ENCODE data around the gene FAM124A.

FAM124A gene

GRCh38 chr13:51246418-51247277, 24.4 kb downstream of the FAM124A start:
- H3K4me1 ChIP-seq (ENCODE audit: control insufficient read depth, insufficient read depth, low read length, poor library complexity, severe bottlenecking): no peaks in the 10 kb centered on the region
- no peak overlapping the region for H3K27ac ChIP-seq (ENCODE audit: insufficient read depth, low read length, poor library complexity, severe bottlenecking)
- H3K4me3 ChIP-seq (ENCODE audit: insufficient read depth, low read depth, low read length, poor library complexity, severe bottlenecking): no peak overlapping the region
- H3K36me3 ChIP-seq (ENCODE audit: control insufficient read depth, insufficient read depth, low read length): no peaks in the 10 kb centered on the region
- no peaks in the 10 kb centered on the region for H3K9me3 ChIP-seq (ENCODE audit: control insufficient read depth, low read length)
- DNase-seq: no peak
- H3K27me3 ChIP-seq (replicated peaks; ENCODE audit: control insufficient read depth, insufficient read depth, low read length, poor library complexity, severe bottlenecking): no peaks in the 10 kb centered on the region

- Histone ChIP-seq H3K4me1 (ENCODE audit: control insufficient read depth, insufficient read depth, low read length, poor library complexity, severe bottlenecking) (no peaks in the 10 kb centered on the region), H3K9me3 (ENCODE audit: control insufficient read depth, low read length) (no peaks in the 10 kb centered on the region), H3K27ac (ENCODE audit: insufficient read depth, low read length, poor library complexity, severe bottlenecking) (no peak overlapping the region), H3K4me3 (ENCODE audit: insufficient read depth, low read depth, low read length, poor library complexity, severe bottlenecking) (no peak overlapping the region), H3K36me3 (ENCODE audit: control insufficient read depth, insufficient read depth, low read length) (no peaks in the 10 kb centered on the region), H3K27me3 (replicated peaks; ENCODE audit: control insufficient read depth, insufficient read depth, low read length, poor library complexity, severe bottlenecking) (no peaks in the 10 kb centered on the region)
- no peak for DNase-seq
Measured at GRCh38 chr13:51249255-51249654, 27.1 kb downstream of the FAM124A start.

DNA sequence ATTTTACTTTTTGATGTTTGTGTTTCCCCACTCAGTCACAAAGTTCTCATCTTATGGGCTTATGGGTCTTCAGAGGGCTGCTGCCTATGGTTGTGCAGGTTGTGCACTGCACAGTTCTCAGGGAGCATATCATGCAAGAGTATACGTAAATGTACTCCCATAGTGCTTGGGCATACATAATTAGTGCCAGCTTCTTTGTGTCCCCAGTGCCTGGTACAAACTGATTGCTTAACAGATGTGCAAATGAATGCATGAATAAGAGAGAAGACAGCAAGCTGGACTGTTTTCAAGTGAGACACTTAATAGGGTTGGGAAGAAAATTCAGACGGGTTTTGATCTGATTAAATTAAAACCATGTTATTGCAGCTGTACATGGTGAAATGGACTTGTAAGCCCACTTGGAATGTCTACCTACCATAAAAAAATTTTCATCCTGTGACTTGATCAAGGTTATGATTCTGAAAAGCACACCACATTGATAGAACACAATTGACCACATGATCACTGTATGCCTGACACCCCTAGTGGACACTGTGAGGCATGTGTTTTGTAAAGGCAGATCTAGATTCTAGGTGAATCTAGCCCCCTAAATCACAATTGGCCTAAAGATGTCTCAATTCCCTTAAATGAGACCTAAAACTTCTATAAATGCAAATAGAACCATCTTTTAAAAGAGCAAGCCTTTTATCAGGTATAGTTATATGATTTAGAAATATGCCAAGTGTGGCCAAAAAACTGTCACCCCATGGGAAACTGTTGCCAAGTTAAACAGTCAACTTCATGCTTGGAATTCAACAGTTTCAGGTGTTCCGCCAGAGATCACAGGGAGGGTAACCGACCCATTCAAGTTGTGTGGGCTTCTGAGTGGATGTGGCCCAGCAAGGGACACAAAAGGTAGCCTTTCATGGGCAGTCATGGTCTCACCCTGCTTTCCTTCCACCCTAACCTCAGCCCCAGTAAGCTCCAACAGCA, 27.9 kb downstream of the FAM124A start:
- Histone ChIP-seq H3K4me3 (ENCODE audit: insufficient read depth, low read depth, low read length, poor library complexity, severe bottlenecking) (no peak overlapping the region), H3K27ac (ENCODE audit: insufficient read depth, low read length, poor library complexity, severe bottlenecking) (no peak overlapping the region), H3K27me3 (replicated peaks; ENCODE audit: control insufficient read depth, insufficient read depth, low read length, poor library complexity, severe bottlenecking) (no peaks in the 10 kb centered on the region), H3K36me3 (ENCODE audit: control insufficient read depth, insufficient read depth, low read length) (no peaks in the 10 kb centered on the region), H3K9me3 (ENCODE audit: control insufficient read depth, low read length) (no peaks in the 10 kb centered on the region), H3K4me1 (ENCODE audit: control insufficient read depth, insufficient read depth, low read length, poor library complexity, severe bottlenecking) (no peaks in the 10 kb centered on the region)
- DNase-seq: no peak

- no peaks in the 10 kb centered on the region for H3K27me3 ChIP-seq (replicated peaks; ENCODE audit: control insufficient read depth, insufficient read depth, low read length, poor library complexity, severe bottlenecking)
- DNase-seq: no peak
- H3K4me1 ChIP-seq (ENCODE audit: control insufficient read depth, insufficient read depth, low read length, poor library complexity, severe bottlenecking): no peaks in the 10 kb centered on the region
- H3K4me3 ChIP-seq (ENCODE audit: insufficient read depth, low read depth, low read length, poor library complexity, severe bottlenecking): no peak overlapping the region
- no peaks in the 10 kb centered on the region for H3K9me3 ChIP-seq (ENCODE audit: control insufficient read depth, low read length)
- H3K27ac ChIP-seq (ENCODE audit: insufficient read depth, low read length, poor library complexity, severe bottlenecking): no peak overlapping the region
- H3K36me3 ChIP-seq (ENCODE audit: control insufficient read depth, insufficient read depth, low read length): no peaks in the 10 kb centered on the region
Measured at GRCh38 chr13:51251480-51251879, 29.3 kb downstream of the FAM124A start.

GRCh38 chr13:51252954-51253532, 30.8 kb downstream of the FAM124A start:
- Histone ChIP-seq H3K4me1 (ENCODE audit: control insufficient read depth, insufficient read depth, low read length, poor library complexity, severe bottlenecking) (no peaks in the 10 kb centered on the region), H3K9me3 (ENCODE audit: control insufficient read depth, low read length) (no peaks in the 10 kb centered on the region), H3K27ac (ENCODE audit: insufficient read depth, low read length, poor library complexity, severe bottlenecking) (no peak overlapping the region), H3K4me3 (ENCODE audit: insufficient read depth, low read depth, low read length, poor library complexity, severe bottlenecking) (no peak overlapping the region), H3K36me3 (ENCODE audit: control insufficient read depth, insufficient read depth, low read length) (no peaks in the 10 kb centered on the region), H3K27me3 (replicated peaks; ENCODE audit: control insufficient read depth, insufficient read depth, low read length, poor library complexity, severe bottlenecking) (no peaks in the 10 kb centered on the region)
- DNase-seq: no peak

DNA sequence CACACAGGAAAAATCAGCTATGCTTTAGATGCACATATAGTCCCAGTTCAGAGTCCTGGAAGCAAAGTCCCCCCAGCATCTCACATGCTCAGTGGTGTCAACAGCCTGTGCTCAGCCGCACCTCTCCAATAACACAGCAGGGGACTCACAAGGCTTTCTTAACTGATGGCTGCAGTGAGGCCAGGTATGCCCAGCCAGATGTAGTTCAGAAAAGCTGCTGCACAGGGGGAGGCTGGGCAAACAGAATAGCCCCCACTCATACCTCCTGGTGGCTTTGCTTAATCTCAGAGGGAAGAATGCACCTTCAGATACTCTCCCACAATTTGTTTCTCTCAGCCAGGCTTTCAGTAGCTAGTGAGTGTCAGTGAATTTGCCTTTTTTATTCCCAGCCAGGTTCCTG, 33.4 kb downstream of the FAM124A start:
- DNase-seq: no peak
- H3K36me3 ChIP-seq (ENCODE audit: control insufficient read depth, insufficient read depth, low read length): no peaks in the 10 kb centered on the region
- H3K4me3 ChIP-seq (ENCODE audit: insufficient read depth, low read depth, low read length, poor library complexity, severe bottlenecking): no peak overlapping the region
- no peak overlapping the region for H3K27ac ChIP-seq (ENCODE audit: insufficient read depth, low read length, poor library complexity, severe bottlenecking)
- no peaks in the 10 kb centered on the region for H3K4me1 ChIP-seq (ENCODE audit: control insufficient read depth, insufficient read depth, low read length, poor library complexity, severe bottlenecking)
- no peaks in the 10 kb centered on the region for H3K9me3 ChIP-seq (ENCODE audit: control insufficient read depth, low read length)
- H3K27me3 ChIP-seq (replicated peaks; ENCODE audit: control insufficient read depth, insufficient read depth, low read length, poor library complexity, severe bottlenecking): no peaks in the 10 kb centered on the region

GRCh38 chr13:51257187-51257586, 35.0 kb downstream of the FAM124A start:
- no peaks in the 10 kb centered on the region for H3K36me3 ChIP-seq (ENCODE audit: control insufficient read depth, insufficient read depth, low read length)
- H3K27ac ChIP-seq (ENCODE audit: insufficient read depth, low read length, poor library complexity, severe bottlenecking): no peak overlapping the region
- H3K4me3 ChIP-seq (ENCODE audit: insufficient read depth, low read depth, low read length, poor library complexity, severe bottlenecking): no peak overlapping the region
- no peak for DNase-seq
- no peaks in the 10 kb centered on the region for H3K9me3 ChIP-seq (ENCODE audit: control insufficient read depth, low read length)
- H3K27me3 ChIP-seq (replicated peaks; ENCODE audit: control insufficient read depth, insufficient read depth, low read length, poor library complexity, severe bottlenecking): no peaks in the 10 kb centered on the region
- no peaks in the 10 kb centered on the region for H3K4me1 ChIP-seq (ENCODE audit: control insufficient read depth, insufficient read depth, low read length, poor library complexity, severe bottlenecking)

GRCh38 chr13:51258612-51259548, 36.7 kb downstream of the FAM124A start:
- no peaks in the 10 kb centered on the region for H3K9me3 ChIP-seq (ENCODE audit: control insufficient read depth, low read length)
- no peaks in the 10 kb centered on the region for H3K4me1 ChIP-seq (ENCODE audit: control insufficient read depth, insufficient read depth, low read length, poor library complexity, severe bottlenecking)
- no peak overlapping the region for H3K4me3 ChIP-seq (ENCODE audit: insufficient read depth, low read depth, low read length, poor library complexity, severe bottlenecking)
- no peaks in the 10 kb centered on the region for H3K27me3 ChIP-seq (replicated peaks; ENCODE audit: control insufficient read depth, insufficient read depth, low read length, poor library complexity, severe bottlenecking)
- DNase-seq: no peak
- H3K36me3 ChIP-seq (ENCODE audit: control insufficient read depth, insufficient read depth, low read length): no peaks in the 10 kb centered on the region
- H3K27ac ChIP-seq (ENCODE audit: insufficient read depth, low read length, poor library complexity, severe bottlenecking): no peak overlapping the region

- Histone ChIP-seq H3K4me3 (ENCODE audit: insufficient read depth, low read depth, low read length, poor library complexity, severe bottlenecking) (no peak overlapping the region), H3K27me3 (replicated peaks; ENCODE audit: control insufficient read depth, insufficient read depth, low read length, poor library complexity, severe bottlenecking) (no peaks in the 10 kb centered on the region), H3K9me3 (ENCODE audit: control insufficient read depth, low read length) (no peaks in the 10 kb centered on the region), H3K36me3 (ENCODE audit: control insufficient read depth, insufficient read depth, low read length) (no peaks in the 10 kb centered on the region), H3K4me1 (ENCODE audit: control insufficient read depth, insufficient read depth, low read length, poor library complexity, severe bottlenecking) (no peaks in the 10 kb centered on the region), H3K27ac (ENCODE audit: insufficient read depth, low read length, poor library complexity, severe bottlenecking) (no peak overlapping the region)
- no peak for DNase-seq
Measured at GRCh38 chr13:51260154-51260553, 38.0 kb downstream of the FAM124A start.

Measured in effector memory CD4-positive, alpha-beta T cell (primary cell).